Small intestine (tissue), 7 donors: ENCODE data around the gene ITGB8. TPM values are rescaled to one million over a fixed set of nuclear protein-coding genes. Genes with fewer than 3 reads are reported as not detected.
A peak's percentile ranks its signal among the peaks of the same experiment; 100 is the strongest.
"Not testable (repeated sequence)": the region's sequence is repeated elsewhere in the genome, so short reads cannot be mapped to it uniquely, and the experiment has no call there.

Experiments
- DNase-seq, 2 donors: peaks; one replicate each; pipeline versions ENCODE4 v3.0.0 to v3.0.0-alpha.2; 2013
- FAIRE-seq: peaks from 2 replicates; lab custom pipeline; 2012; peaks lifted over from hg19 to GRCh38; lab: Jason Lieb, UNC
- H3K27ac ChIP-seq, 3 donors: one replicate each; pipeline ENCODE4 v1.5.1; 2013; ENCODE audit warnings: low read length in 2 of 3, mild to moderate bottlenecking in 2 of 3, control low read depth in 1 of 3, inconsistent platforms in 1 of 3, low read depth in 1 of 3, moderate library complexity in 1 of 3
- H3K27me3 ChIP-seq, 3 donors: one replicate each; pipeline ENCODE4 v1.6.1; 2013; ENCODE audit warnings: low read length in 3 of 3, inconsistent platforms in 1 of 3; ENCODE audit not compliant: control insufficient read depth in 3 of 3, insufficient read depth in 3 of 3
- H3K36me3 ChIP-seq, 3 donors: one replicate each; pipeline ENCODE4 v1.6.1; 2013; ENCODE audit warnings: low read length in 3 of 3, inconsistent platforms in 1 of 3, low read depth in 1 of 3, mild to moderate bottlenecking in 1 of 3, moderate library complexity in 1 of 3; ENCODE audit not compliant: control insufficient read depth in 3 of 3, insufficient read depth in 2 of 3
- H3K4me1 ChIP-seq, 3 donors: one replicate each; pipeline ENCODE4 v1.6.1; 2013; ENCODE audit warnings: low read length in 2 of 3, inconsistent platforms in 1 of 3, low read depth in 1 of 3, mild to moderate bottlenecking in 1 of 3, moderate library complexity in 1 of 3; ENCODE audit not compliant: control insufficient read depth in 3 of 3, insufficient read depth in 2 of 3
- H3K4me3 ChIP-seq, 3 donors: one replicate each; pipeline ENCODE4 v1.5.1; 2013; ENCODE audit warnings: low read length in 3 of 3, control low read depth in 1 of 3, inconsistent platforms in 1 of 3, low read depth in 1 of 3, mild to moderate bottlenecking in 1 of 3, moderate library complexity in 1 of 3
- H3K9me3 ChIP-seq, 2 donors: one replicate each; pipeline ENCODE4 v1.6.1; 2013; ENCODE audit warnings: low read depth in 1 of 2, low read length in 1 of 2; ENCODE audit not compliant: control insufficient read depth in 2 of 2, insufficient read depth in 1 of 2
- WGBS, 3 donors: extraction: QIAGEN DNeasy Blood & Tissue Kit; methylation state at CpG; one replicate each; pipeline ENCODE4 v1.1.7; 2013; 5-methylcytosine and 5-hydroxymethylcytosine counted together
- polyA plus RNA-seq, 4 donors: library from polyadenylated mRNA; stranded (reverse) in 3 of 4; unstranded in 1 of 4; fragments of 200-250 nt in 3 of 4; fragments of 120-200 nt in 1 of 4; gene quantifications; one replicate each; pipeline versions ENCODE4 v1.2.1 to v1.2.3, GENCODE V29; 2013
- donor health status: healthy with polysubstance abuse.
- donor health status: control.
- donor health status: control.
- donor health status: Bipolar disorder and iron deficiency.
- donor health status: healthy.

ITGB8 gene
- polyA plus RNA-seq, 4 donors = 0.45 to 37.7 (median 1.9) TPM

DNA sequence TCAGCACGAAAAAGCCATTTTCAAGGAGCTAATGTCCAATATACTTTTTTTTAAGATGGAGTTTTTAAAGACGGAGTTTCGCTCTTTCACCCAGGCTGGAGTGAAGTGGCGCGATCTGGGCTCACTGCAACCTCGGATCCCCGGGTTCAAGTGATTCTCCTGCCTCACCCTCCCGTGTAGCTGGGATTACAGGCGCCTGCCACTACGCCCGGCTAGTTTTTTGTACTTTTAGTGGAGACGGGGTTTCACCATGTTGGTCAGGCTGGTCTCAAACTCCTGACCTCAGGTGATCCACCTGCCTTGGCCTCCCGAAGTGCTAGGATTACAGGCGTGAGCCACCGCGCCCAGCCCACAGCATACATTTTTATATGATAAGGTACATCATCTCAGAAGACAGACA is 28.4 kb upstream of the ITGB8 start:
- H3K9me3 ChIP-seq, H3K36me3 ChIP-seq, FAIRE-seq, H3K27ac ChIP-seq, H3K27me3 ChIP-seq, DNase-seq, H3K4me3 ChIP-seq: not testable (repeated sequence)
- peaks cover 3 to 25% (median 3%) of the 10 kb centered on the region in 3 donors for H3K4me1 ChIP-seq
- 95 to 96% (median 95%) methylated on average over 16 of the region's 16 CpGs for WGBS, 3 donors

DNA sequence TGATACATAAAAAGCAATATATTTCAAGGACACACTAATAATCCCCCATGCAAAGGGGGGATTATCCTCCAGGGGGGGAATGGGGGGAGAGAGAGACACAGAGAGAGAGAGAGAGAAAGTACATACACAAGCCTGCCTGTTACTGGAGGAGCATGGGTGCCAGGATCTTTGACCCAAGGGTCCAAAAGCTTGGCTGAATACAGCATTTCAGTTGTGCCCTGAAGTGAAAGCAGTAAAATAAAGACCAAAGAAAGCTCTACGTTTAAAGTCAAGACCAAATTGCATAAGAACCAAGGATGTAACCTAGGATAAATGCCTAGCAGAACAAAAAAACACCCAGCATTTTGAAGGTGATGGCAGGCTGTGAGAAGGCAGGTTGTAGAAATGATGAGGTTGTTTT is 27.8 kb upstream of the ITGB8 start:
- Histone ChIP-seq H3K4me1 (peaks cover 3 to 25% (median 5%) of the 10 kb centered on the region in 3 donors), H3K9me3 (no peaks in the 10 kb centered on the region), H3K4me3 (no peak overlapping the region), H3K36me3 (no peaks in the 10 kb centered on the region), H3K27ac (peak overlapping the region in 1 of 3 donors; percentile 15), H3K27me3 (no peaks in the 10 kb centered on the region)
- DNase-seq (peak; percentile 57 to 84), FAIRE-seq (no peak)
- WGBS, 3 donors = 7 to 42% (median 40%) methylated on average over 1 of the region's 1 CpG

DNA sequence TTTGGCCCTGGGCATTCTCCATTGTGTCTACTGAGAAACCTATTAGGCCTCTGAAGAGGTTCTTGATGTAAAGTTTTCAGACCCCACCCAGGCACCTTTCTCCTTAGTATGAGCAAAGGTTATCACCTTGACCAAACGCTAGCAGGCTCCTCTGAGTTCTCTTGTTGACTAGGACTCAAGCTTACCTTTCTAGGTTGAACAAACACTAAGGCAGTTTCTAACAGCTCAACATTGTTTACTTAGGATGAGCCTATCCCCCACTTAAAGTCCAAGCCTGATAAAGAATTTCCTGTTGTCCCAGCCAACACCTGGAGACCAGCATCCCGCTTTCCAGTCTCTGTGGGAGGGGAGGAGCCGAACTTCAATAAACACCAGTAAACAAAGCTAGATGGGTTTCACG is 26.3 kb upstream of the ITGB8 start:
- DNase-seq (peak; percentile 72 to 80), FAIRE-seq (no peak)
- peaks cover 3 to 25% (median 6%) of the 10 kb centered on the region in 3 donors for H3K4me1 ChIP-seq
- H3K27ac ChIP-seq = peak overlapping the region in 2 of 3 donors; percentile 30 to 61
- no peaks in the 10 kb centered on the region for H3K9me3 ChIP-seq
- H3K27me3 ChIP-seq = no peaks in the 10 kb centered on the region
- H3K36me3 ChIP-seq = no peaks in the 10 kb centered on the region
- 24 to 52% (median 36%) methylated on average over 4 of the region's 4 CpGs for WGBS, 3 donors
- H3K4me3 ChIP-seq = no peak overlapping the region

DNA sequence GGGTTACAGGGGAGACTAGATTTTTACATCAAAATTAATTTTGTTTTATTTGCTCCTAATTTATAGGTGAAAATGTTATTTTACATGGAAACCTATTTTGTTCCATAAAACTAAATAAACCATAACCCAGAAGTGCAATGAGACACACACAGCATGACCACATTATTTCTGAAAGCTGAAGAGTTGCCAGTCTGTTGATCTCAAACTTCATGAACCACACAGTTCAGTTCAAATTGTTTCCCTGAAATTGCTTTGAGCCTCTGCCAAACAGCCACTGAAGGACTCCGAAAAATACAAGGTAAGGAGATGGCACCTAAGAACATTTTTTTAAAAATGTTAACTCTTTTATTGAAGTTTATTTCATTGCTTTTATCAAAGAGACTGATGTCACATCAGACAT is 25.0 kb upstream of the ITGB8 start:
- H3K9me3 ChIP-seq = no peaks in the 10 kb centered on the region
- no peak overlapping the region for H3K4me3 ChIP-seq
- H3K36me3 ChIP-seq = no peaks in the 10 kb centered on the region
- DNase-seq = no peak
- peaks cover 3 to 25% (median 6%) of the 10 kb centered on the region in 3 donors for H3K4me1 ChIP-seq
- no peak for FAIRE-seq
- 89 to 95% (median 95%) methylated on average over 1 of the region's 1 CpG for WGBS, 3 donors
- peak overlapping the region in 1 of 3 donors; percentile 43 for H3K27ac ChIP-seq
- no peaks in the 10 kb centered on the region for H3K27me3 ChIP-seq

DNA sequence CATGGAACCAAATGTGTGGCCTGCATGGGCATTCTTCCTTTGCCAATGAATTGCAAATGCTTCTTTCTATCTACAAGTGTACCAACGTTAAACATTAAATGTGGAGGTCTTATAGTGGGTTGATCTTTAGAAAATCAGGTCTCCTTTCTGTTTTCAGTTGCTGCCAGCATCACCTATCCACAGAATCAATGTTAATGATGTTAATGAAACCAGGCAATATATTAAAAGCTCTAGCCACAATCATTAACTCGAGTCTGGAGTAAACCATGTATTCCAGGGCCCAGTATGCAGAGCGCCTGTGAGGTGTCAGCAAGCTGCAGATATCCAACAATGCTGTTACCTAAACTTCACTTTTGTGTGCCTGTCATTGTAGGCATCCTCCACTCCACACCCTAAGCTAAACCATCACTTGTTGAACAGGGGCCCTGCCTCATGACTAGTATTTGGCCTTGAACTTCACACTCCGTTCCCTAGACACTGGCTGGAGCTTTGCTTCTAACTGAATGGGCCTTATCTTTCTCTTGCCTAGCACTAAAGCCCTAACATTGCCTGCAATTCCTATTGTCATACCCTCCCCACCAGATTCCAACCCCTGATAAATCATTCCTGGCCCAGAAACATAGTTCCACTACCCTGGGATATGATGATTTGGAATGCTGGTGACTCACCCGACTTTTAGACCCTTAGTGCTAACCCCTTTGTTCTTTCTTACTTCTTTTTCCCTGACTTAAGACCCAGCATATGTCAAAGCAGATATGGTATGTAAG is 24.3 kb upstream of the ITGB8 start:
- Histone ChIP-seq H3K27me3 (no peaks in the 10 kb centered on the region), H3K27ac (peak overlapping the region in 2 of 3 donors; percentile 4 to 43), H3K9me3 (no peaks in the 10 kb centered on the region), H3K4me1 (peaks cover 3 to 25% (median 6%) of the 10 kb centered on the region in 3 donors), H3K36me3 (no peaks in the 10 kb centered on the region), H3K4me3 (no peak overlapping the region)
- DNase-seq (peak; percentile 41 to 75), FAIRE-seq (no peak)
- 61 to 77% (median 71%) methylated on average over 5 of the region's 5 CpGs for WGBS, 3 donors

DNA sequence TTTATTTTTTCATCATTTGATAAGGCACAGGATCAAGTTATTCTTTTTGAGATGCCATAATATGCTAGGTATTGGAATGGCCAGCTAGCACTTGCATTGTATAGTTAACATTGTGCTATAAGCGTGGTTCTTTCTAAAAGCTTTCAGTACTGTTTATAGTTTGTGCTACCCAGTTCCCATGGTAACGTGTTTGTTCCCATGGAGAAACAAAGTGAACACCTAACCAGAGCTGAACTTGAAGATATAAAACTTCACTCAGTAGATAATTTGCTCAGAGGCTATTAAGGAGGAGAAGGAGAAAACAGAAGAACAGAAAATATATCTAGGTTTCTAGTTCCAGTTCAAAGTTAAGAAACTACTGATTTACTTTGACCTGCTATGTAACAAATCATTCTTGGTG is 23.6 kb upstream of the ITGB8 start:
- Histone ChIP-seq H3K27ac (peak overlapping the region in 1 of 3 donors; percentile 43), H3K27me3 (no peaks in the 10 kb centered on the region), H3K36me3 (no peaks in the 10 kb centered on the region), H3K4me1 (peaks cover 3 to 25% (median 6%) of the 10 kb centered on the region in 3 donors), H3K9me3 (no peaks in the 10 kb centered on the region), H3K4me3 (no peak overlapping the region)
- 44 to 53% (median 51%) methylated on average over 2 of the region's 2 CpGs for WGBS, 3 donors
- DNase-seq = peak; percentile 47 to 85
- no peak for FAIRE-seq

DNA sequence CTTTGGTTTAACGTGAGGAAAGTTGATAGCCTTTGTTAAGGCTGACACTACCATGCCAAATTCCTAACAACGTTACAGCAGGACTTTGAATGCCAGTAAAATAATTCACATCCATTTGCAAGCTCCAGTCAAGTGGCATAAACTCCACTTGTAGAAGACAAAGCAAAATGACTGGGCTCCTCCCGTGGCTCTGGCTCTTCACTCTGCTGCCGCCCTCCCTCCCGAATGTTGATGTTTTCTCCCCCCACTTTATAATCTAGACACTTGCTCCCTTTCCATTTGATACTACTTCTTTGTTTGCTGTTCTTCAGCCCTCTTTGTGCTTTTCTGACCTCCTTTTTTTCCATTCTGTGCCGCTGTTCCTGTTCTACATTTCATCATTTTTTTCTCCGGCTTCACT is 22.8 kb upstream of the ITGB8 start:
- DNase-seq (no peak), FAIRE-seq (no peak)
- H3K27me3 ChIP-seq = no peaks in the 10 kb centered on the region
- H3K27ac ChIP-seq = peak overlapping the region in 1 of 3 donors; percentile 43
- WGBS, 3 donors = 75 to 88% (median 87%) methylated on average over 7 of the region's 7 CpGs
- peaks cover 3 to 23% (median 6%) of the 10 kb centered on the region in 3 donors for H3K4me1 ChIP-seq
- no peaks in the 10 kb centered on the region for H3K36me3 ChIP-seq
- no peaks in the 10 kb centered on the region for H3K9me3 ChIP-seq
- no peak overlapping the region for H3K4me3 ChIP-seq

DNA sequence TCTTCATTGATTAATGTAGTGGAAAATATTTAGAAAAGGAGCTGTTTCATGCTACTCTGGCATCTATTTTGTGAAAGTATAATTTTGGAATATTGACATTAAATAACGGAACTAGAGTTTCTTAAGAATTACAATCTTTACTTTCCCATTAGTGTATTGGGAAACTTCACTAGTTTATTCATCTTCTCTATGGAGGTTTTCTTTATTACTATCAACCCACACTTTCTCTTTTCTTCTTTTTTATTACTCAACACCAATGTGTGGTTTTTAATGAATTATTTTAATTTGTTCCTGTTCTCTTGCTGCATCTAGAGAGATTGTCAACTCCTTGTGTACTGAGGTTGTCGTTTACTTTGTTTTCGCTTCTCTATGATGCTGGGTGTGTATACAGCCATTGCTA is 20.4 kb upstream of the ITGB8 start:
- Histone ChIP-seq H3K36me3 (no peaks in the 10 kb centered on the region), H3K9me3 (no peaks in the 10 kb centered on the region), H3K27ac (no peak overlapping the region), H3K4me3 (no peak overlapping the region), H3K4me1 (peaks cover 3 to 11% (median 6%) of the 10 kb centered on the region in 3 donors), H3K27me3 (no peaks in the 10 kb centered on the region)
- FAIRE-seq = no peak
- no peak for DNase-seq
- 83 to 87% (median 86%) methylated on average over 3 of the region's 3 CpGs for WGBS, 3 donors
